ENCODE measurements around the gene UROC1.

GRCh38 chr3:126548556-126549466 is 31.2 kb upstream of the UROC1 start:
- TF ChIP-seq POLR2AphosphoS5 (IDR thresholded peaks at IDR 0.05; ENCODE audit: low read depth, low read length) (no peak), SIN3A (IDR thresholded peaks at IDR 0.05; ENCODE audit: borderline replicate concordance, insufficient read depth, low read length) (no peak), REST (IDR thresholded peaks at IDR 0.05; ENCODE audit: insufficient read depth in 1 of 2, low read depth in 2 of 2, low read length in 2 of 2) (no peak), TAF1 (IDR thresholded peaks at IDR 0.05; ENCODE audit: borderline replicate concordance, insufficient read depth, low read length) (no peak), FOXP2 (optimal IDR thresholded peaks at IDR 0.05; ENCODE audit: borderline replicate concordance, extremely low read depth, extremely low read length, insufficient read depth) (no peak)

Data from PFSK-1 (cell line).